Activated T-cell treated with anti-CD3 and anti-CD28 coated beads, Interleukin-2, amount 50 U/mL, for 24 hours (primary cell): ENCODE data around the gene RER1.

ENCODE experiments used
- DNase-seq: peaks from one replicate; pipeline ENCODE4 v3.0.0-alpha.2; 2020
- H3K27ac Mint-ChIP-seq: 2 replicates; pipeline ENCODE4 v1.8.0; 2020; ENCODE audit warnings: mild to moderate bottlenecking, mixed read lengths
- H3K27me3 Mint-ChIP-seq: 2 replicates; pipeline ENCODE4 v1.8.0; 2020; ENCODE audit warnings: mixed read lengths
- H3K36me3 Mint-ChIP-seq: 2 replicates; pipeline ENCODE4 v1.8.0; 2020; ENCODE audit warnings: low read depth, mixed read lengths
- H3K4me1 Mint-ChIP-seq: 2 replicates; pipeline ENCODE4 v1.8.0; 2020; ENCODE audit warnings: low read depth, mixed read lengths
- H3K4me3 Mint-ChIP-seq: 2 replicates; pipeline ENCODE4 v1.8.0; 2020; ENCODE audit warnings: mild to moderate bottlenecking, moderate library complexity, mixed read lengths
- H3K9me3 Mint-ChIP-seq: 2 replicates; pipeline ENCODE4 v1.8.0; 2020; ENCODE audit warnings: mixed read lengths

The RER1 gene

GRCh38 chr1:2350911-2351655 lies 40.6 kb upstream of the RER1 start:
- Mint-ChIP-seq H3K9me3 (no peaks in the 10 kb centered on the region), H3K27me3 (no peaks in the 10 kb centered on the region), H3K4me1 (no peaks in the 10 kb centered on the region), H3K27ac (no peak overlapping the region), H3K4me3 (no peak overlapping the region), H3K36me3 (no peaks in the 10 kb centered on the region)
- no peak for DNase-seq

- Mint-ChIP-seq H3K27me3 (no peaks in the 10 kb centered on the region), H3K9me3 (no peaks in the 10 kb centered on the region), H3K36me3 (no peaks in the 10 kb centered on the region), H3K4me3 (no peak overlapping the region), H3K4me1 (no peaks in the 10 kb centered on the region), H3K27ac (no peak overlapping the region)
- DNase-seq = no peak
Observed at GRCh38 chr1:2351723-2352122, 39.9 kb upstream of the RER1 start.

- Mint-ChIP-seq H3K4me1 (no peaks in the 10 kb centered on the region), H3K36me3 (no peaks in the 10 kb centered on the region), H3K27me3 (no peaks in the 10 kb centered on the region), H3K27ac (no peak overlapping the region), H3K4me3 (no peak overlapping the region), H3K9me3 (no peaks in the 10 kb centered on the region)
- no peak for DNase-seq
Observed at GRCh38 chr1:2352341-2352896, 39.2 kb upstream of the RER1 start.

- no peak for DNase-seq
- no peaks in the 10 kb centered on the region for H3K9me3 Mint-ChIP-seq
- H3K4me3 Mint-ChIP-seq = no peak overlapping the region
- H3K36me3 Mint-ChIP-seq = no peaks in the 10 kb centered on the region
- no peaks in the 10 kb centered on the region for H3K4me1 Mint-ChIP-seq
- no peak overlapping the region for H3K27ac Mint-ChIP-seq
- H3K27me3 Mint-ChIP-seq = no peaks in the 10 kb centered on the region
Observed at GRCh38 chr1:2352897-2353550, 38.6 kb upstream of the RER1 start.

- Mint-ChIP-seq H3K27me3 (no peaks in the 10 kb centered on the region), H3K36me3 (no peaks in the 10 kb centered on the region), H3K4me1 (no peaks in the 10 kb centered on the region), H3K9me3 (no peaks in the 10 kb centered on the region), H3K4me3 (no peak overlapping the region), H3K27ac (no peak overlapping the region)
- no peak for DNase-seq
Observed at GRCh38 chr1:2353551-2354438, 37.8 kb upstream of the RER1 start.

- no peak for DNase-seq
- Mint-ChIP-seq H3K36me3 (no peaks in the 10 kb centered on the region), H3K4me3 (no peak overlapping the region), H3K9me3 (no peaks in the 10 kb centered on the region), H3K27me3 (no peaks in the 10 kb centered on the region), H3K4me1 (no peaks in the 10 kb centered on the region), H3K27ac (no peak overlapping the region)
Observed at GRCh38 chr1:2354511-2355372, 36.9 kb upstream of the RER1 start.

GRCh38 chr1:2355373-2356261 lies 36.0 kb upstream of the RER1 start:
- DNase-seq = no peak
- no peaks in the 10 kb centered on the region for H3K4me1 Mint-ChIP-seq
- H3K27ac Mint-ChIP-seq = no peak overlapping the region
- no peaks in the 10 kb centered on the region for H3K9me3 Mint-ChIP-seq
- no peaks in the 10 kb centered on the region for H3K27me3 Mint-ChIP-seq
- H3K4me3 Mint-ChIP-seq = no peak overlapping the region
- H3K36me3 Mint-ChIP-seq = no peaks in the 10 kb centered on the region

- Mint-ChIP-seq H3K27me3 (no peaks in the 10 kb centered on the region), H3K27ac (no peak overlapping the region), H3K9me3 (no peaks in the 10 kb centered on the region), H3K4me3 (no peak overlapping the region), H3K36me3 (no peaks in the 10 kb centered on the region), H3K4me1 (no peaks in the 10 kb centered on the region)
- no peak for DNase-seq
Observed at GRCh38 chr1:2356401-2356800, 35.2 kb upstream of the RER1 start.

GRCh38 chr1:2356911-2357845 lies 34.5 kb upstream of the RER1 start:
- Mint-ChIP-seq H3K4me1 (no peaks in the 10 kb centered on the region), H3K27ac (no peak overlapping the region), H3K36me3 (no peaks in the 10 kb centered on the region), H3K27me3 (no peaks in the 10 kb centered on the region), H3K9me3 (peaks cover under 1% of the 10 kb centered on the region), H3K4me3 (no peak overlapping the region)
- DNase-seq = no peak

- Mint-ChIP-seq H3K27me3 (no peaks in the 10 kb centered on the region), H3K4me3 (no peak overlapping the region), H3K4me1 (no peaks in the 10 kb centered on the region), H3K27ac (no peak overlapping the region), H3K36me3 (no peaks in the 10 kb centered on the region), H3K9me3 (peaks cover 5% of the 10 kb centered on the region)
- no peak for DNase-seq
Observed at GRCh38 chr1:2358072-2358471, 33.6 kb upstream of the RER1 start.

- Mint-ChIP-seq H3K27me3 (no peaks in the 10 kb centered on the region), H3K4me3 (no peak overlapping the region), H3K4me1 (no peaks in the 10 kb centered on the region), H3K27ac (no peak overlapping the region), H3K9me3 (peaks cover 8% of the 10 kb centered on the region), H3K36me3 (no peaks in the 10 kb centered on the region)
- DNase-seq = no peak
Observed at GRCh38 chr1:2358651-2359640, 32.7 kb upstream of the RER1 start.
